Osteoblast (primary cell): Measurements from ENCODE around the gene CLTA. TPM values are rescaled to one million over a fixed set of nuclear protein-coding genes. Genes with fewer than 3 reads are reported as not detected.

Experiments used
- total RNA-seq: library from RNA; depleted of rRNA; stranded (reverse); fragments of >200 nt; gene quantifications from 2 replicates; pipeline ENCODE4 v1.2.3, GENCODE V29; 2012

Gene CLTA
- total RNA-seq, 1 donor: 262 TPM

Other genes starting within 250 kb of the CLTA start
- under 0.01 TPM in 2 replicates for gene OR2S2, start 232.8 kb upstream of the CLTA start, total RNA-seq
- 31.2 and 31.5 TPM in 2 replicates for gene RECK, start 154.0 kb upstream of the CLTA start, total RNA-seq
- gene GLIPR2, start 54.2 kb upstream of the CLTA start, total RNA-seq: 33.3 and 38.4 TPM in 2 replicates
- 1.2 and 2.2 TPM in 2 replicates for gene CCIN, start 21.5 kb upstream of the CLTA start, total RNA-seq
- 25.3 TPM in 2 replicates for gene GNE, start 67.5 kb downstream of the CLTA start, total RNA-seq
- 12.4 and 12.7 TPM in 2 replicates for gene RNF38, start 209.3 kb downstream of the CLTA start, total RNA-seq